Right lobe of liver (tissue), 6 donors: ENCODE measurements around the gene FXYD6. TPM values are rescaled to one million over a fixed set of nuclear protein-coding genes. Genes with fewer than 3 reads are reported as not detected.

Source experiments
- ATAC-seq, 4 donors: fragments of 200-7000 bp; cut with Tn5 transposase; one replicate each; pipeline ENCODE4 v1.9.1; 2020; ENCODE audit warnings: mild to moderate bottlenecking in 4 of 4, moderate library complexity in 4 of 4
- DNase-seq, 3 donors: peaks; one replicate each; pipeline ENCODE4 v3.0.0-alpha.2; 2020
- H3K27ac ChIP-seq, 3 donors: fragments of 200-600 bp; one replicate each; pipeline ENCODE4 v1.8.0; 2022
- H3K27me3 ChIP-seq, 2 donors: fragments of 200-600 bp; one replicate each; pipeline ENCODE4 v1.8.0; 2022
- H3K36me3 ChIP-seq, 4 donors: fragments of 200-600 bp; sonication (generic) in 1 of 4; one replicate each; pipeline versions ENCODE4 v1.5.1 to v1.8.0; 2017 to 2022; ENCODE audit warnings: control low read depth in 1 of 4
- H3K4me1 ChIP-seq, 4 donors: fragments of 200-600 bp; sonication (generic) in 1 of 4; one replicate each; pipeline versions ENCODE4 v1.5.1 to v1.8.0; 2017 to 2022; ENCODE audit warnings: control low read depth in 1 of 4
- H3K4me3 ChIP-seq, 3 donors: fragments of 200-600 bp; one replicate each; pipeline ENCODE4 v1.8.0; 2022
- H3K9me3 ChIP-seq, 4 donors: fragments of 200-600 bp; sonication (generic) in 1 of 4; one replicate each; pipeline versions ENCODE4 v1.5.1 to v1.8.0; 2017 to 2022; ENCODE audit warnings: control low read depth in 1 of 4
- POLR2A ChIP-seq: fragments of 450-650 bp; IDR thresholded peaks from one replicate; pipeline ENCODE4 v1.6.1; 2017; ENCODE audit warnings: antibody characterized with exemption, mild to moderate bottlenecking
- WGBS: methylation state at CpG from one replicate; pipeline ENCODE4 v1.1.6; 2018; ENCODE audit warnings: low coverage, low lambda C conversion rate; ENCODE audit not compliant: insufficient coverage; ENCODE audit errors: missing lambda C conversion rate; 5-methylcytosine and 5-hydroxymethylcytosine counted together
- intact Hi-C, 2 donors: fragments of 100-400 bp; cut with DNase I; formaldehyde crosslinking; loops; one replicate each; pipeline versions ENCODE4 v1.11.2 to v1.14.1; 2022
- total RNA-seq, 6 experiments: library from RNA; depleted of rRNA in 2 of 6; stranded (reverse); fragments of >200 nt in 2 of 6; fragmentation: NEBNext Ultra II Directional in 3 of 6; extraction: Animal tissue kit (Norgen Biotek cat#: 25700) in 3 of 6; gene quantifications; one replicate each; pipeline versions ENCODE4 v1.1.0 to v1.2.4, GENCODE V29; 2016 to 2023
- TF ChIP-seq, protein P1 (sequence below), 4 donors: fragments of 200-600 bp in 3 of 4; fragments of 450-650 bp in 1 of 4; IDR thresholded peaks; one replicate each; pipeline versions ENCODE4 v1.5.1 to v1.8.0; 2016 to 2022; ENCODE audit warnings: antibody characterized with exemption in 4 of 4, mild to moderate bottlenecking in 2 of 4
- donor health status: DM: no; HTN: yes; CAD: no.
- donor health status: DM: no; HTN: no; CAD: no.
- donor health status: DM: no; HTN: no; CAD: no.
- donor health status: DM: no; HTN: yes; CAD: no.
- donor health status: DM: no; HTN: yes; CAD: no.

The FXYD6 gene
- total RNA-seq, 6 experiments from 2014 or later = 4.9 to 14.4 (median 8.9) TPM

DNA sequence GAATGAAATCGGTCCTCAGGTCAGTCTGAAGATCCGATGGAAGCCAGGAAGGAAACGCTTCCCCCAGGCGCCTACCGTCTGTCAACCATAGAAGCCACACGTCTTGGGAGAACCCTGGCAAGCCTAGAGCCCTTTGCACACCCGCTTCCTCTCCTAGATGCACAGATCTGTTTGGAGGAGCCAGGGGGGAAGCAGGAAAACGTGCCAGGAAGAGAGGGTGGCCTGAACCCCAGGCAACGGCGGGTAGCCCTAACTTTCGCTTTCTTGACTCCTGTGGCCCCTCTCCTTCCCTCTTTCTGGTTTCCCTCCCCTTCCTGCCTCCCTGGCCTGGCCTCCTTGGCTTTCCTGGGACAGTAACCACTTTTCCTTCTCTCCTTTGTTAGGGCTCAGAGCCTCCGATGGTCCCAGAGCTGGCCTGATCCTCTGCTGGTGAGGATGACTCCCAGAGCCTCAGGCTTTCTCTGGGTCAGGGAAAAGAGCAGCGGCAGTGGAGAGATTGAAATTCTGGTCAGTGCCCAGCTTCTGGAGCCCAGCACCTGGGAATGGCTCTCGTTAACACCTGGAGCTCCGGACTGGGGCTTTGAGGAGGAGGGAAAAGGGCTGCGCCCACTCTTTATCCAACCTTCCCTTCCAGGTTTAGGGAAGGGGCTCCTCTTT, 2.1 kb downstream of the FXYD6 start:
- ATAC-seq (peak; percentile 7 to 36 (median 22)), DNase-seq (no peak)
- H3K4me1 ChIP-seq = no peaks in the 10 kb centered on the region
- WGBS = 14% methylated on average over 9 of the region's 16 CpGs
- no peaks in the 10 kb centered on the region for H3K36me3 ChIP-seq
- H3K4me3 ChIP-seq = no peak overlapping the region
- H3K27me3 ChIP-seq = peaks cover 0 to 4% of the 10 kb centered on the region in 2 donors
- intact Hi-C loops = no loop called here
- TF ChIP-seq POLR2A = no peak
- TF ChIP-seq, protein P1, sequence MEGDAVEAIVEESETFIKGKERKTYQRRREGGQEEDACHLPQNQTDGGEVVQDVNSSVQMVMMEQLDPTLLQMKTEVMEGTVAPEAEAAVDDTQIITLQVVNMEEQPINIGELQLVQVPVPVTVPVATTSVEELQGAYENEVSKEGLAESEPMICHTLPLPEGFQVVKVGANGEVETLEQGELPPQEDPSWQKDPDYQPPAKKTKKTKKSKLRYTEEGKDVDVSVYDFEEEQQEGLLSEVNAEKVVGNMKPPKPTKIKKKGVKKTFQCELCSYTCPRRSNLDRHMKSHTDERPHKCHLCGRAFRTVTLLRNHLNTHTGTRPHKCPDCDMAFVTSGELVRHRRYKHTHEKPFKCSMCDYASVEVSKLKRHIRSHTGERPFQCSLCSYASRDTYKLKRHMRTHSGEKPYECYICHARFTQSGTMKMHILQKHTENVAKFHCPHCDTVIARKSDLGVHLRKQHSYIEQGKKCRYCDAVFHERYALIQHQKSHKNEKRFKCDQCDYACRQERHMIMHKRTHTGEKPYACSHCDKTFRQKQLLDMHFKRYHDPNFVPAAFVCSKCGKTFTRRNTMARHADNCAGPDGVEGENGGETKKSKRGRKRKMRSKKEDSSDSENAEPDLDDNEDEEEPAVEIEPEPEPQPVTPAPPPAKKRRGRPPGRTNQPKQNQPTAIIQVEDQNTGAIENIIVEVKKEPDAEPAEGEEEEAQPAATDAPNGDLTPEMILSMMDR (IDR thresholded peaks at IDR 0.05) = no peak
- H3K9me3 ChIP-seq = no peaks in the 10 kb centered on the region
- H3K27ac ChIP-seq = no peak overlapping the region

DNA sequence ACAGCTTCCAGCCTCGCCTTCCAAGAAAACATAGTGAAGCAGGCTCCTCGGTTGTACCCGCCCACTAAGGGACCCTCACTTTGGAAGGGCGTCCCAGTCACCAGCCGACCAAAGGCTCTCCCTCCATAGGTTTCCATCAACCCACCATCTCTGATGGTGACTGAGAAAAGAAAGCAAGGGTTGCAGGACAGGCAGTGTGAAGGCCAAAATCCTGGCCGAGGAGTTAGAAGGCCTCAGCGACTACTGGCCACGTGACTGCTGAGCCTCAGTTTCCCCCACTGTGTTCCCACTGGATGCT, 2.7 kb downstream of the FXYD6 start:
- Histone ChIP-seq H3K27me3 (peaks cover 0 to 4% of the 10 kb centered on the region in 2 donors), H3K9me3 (no peaks in the 10 kb centered on the region), H3K4me1 (no peaks in the 10 kb centered on the region), H3K36me3 (no peaks in the 10 kb centered on the region), H3K4me3 (no peak overlapping the region), H3K27ac (no peak overlapping the region)
- DNase-seq (no peak), ATAC-seq (no peak)
- intact Hi-C loops = no loop called here
- TF ChIP-seq, protein P1 (IDR thresholded peaks at IDR 0.05) = no peak
- no peak for TF ChIP-seq POLR2A
- 45% methylated on average over 6 of the region's 8 CpGs for WGBS

DNA sequence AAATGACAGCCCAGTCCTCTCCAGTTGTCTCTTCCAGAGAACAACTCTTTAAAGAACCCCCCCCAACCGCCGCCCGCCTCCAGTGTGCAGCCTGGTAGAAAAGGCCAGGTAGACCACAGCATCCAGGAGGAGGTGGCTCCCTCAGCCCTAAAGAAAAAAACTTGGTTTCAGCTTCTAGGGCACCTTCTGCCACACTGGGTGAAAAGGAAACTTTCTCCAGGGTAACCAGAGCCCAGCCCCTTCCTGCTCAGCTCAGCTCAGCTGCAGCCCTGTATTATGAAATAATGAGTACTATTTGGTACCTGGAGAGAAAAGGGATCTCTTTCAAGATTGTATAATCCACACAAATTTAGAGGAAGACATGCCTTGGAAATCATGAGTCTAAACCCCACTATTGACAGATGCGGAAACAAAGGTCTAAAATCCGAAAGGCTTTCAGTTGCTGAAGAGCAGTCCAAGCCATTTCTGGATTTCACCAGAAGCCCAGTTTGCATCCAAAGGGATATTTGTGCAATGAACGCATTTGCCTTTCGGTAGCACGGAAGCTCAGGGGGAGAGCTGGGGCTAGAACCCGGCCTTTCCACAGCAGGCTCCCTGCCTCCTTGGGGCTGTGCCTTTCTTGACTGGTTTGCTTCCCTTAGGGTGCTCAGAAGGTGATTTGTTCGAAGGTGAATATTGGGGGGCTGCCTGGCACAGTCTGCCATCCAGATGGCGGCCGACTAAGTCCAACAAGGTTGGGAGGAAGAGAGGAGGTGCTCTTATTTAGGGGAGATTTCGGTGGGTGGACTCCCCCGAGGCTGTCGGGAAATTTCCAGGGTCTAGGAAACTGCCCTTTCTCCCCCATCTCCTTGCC, 3.3 kb downstream of the FXYD6 start:
- no peaks in the 10 kb centered on the region for H3K36me3 ChIP-seq
- H3K4me1 ChIP-seq = no peaks in the 10 kb centered on the region
- intact Hi-C loops = no loop called here
- H3K27ac ChIP-seq = no peak overlapping the region
- no peaks in the 10 kb centered on the region for H3K9me3 ChIP-seq
- TF ChIP-seq, protein P1 (IDR thresholded peaks at IDR 0.05) = no peak
- no peak for TF ChIP-seq POLR2A
- 61% methylated on average over 9 of the region's 15 CpGs for WGBS
- no peak for ATAC-seq
- DNase-seq = no peak
- peaks cover 0 to 4% of the 10 kb centered on the region in 2 donors for H3K27me3 ChIP-seq
- no peak overlapping the region for H3K4me3 ChIP-seq

DNA sequence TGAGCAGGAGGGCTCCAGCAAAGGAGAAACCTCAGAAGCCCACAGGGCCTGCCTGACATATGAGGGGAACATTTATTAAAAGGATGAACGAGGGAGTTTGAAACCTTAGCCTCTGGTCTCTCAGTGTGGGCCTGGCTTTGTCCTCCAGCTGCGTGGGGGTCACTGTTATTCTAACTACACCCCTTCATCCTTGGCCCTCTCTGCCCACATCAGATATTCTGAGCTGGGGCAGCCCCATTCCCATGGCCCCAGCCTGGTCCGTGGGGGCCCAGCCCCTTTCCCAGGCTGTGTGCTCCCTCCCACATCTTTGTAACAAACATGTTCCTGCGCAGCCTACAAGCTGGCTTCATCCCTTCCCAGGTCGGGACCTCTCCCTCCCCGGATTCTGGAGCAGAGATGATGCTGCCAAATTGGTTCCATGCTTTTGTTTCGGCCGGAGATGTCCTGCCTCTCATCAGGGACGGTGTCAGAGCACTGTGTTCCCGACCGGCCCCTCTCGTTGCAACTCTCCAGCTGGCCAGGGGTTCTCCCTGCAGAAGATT, 4.0 kb downstream of the FXYD6 start:
- Histone ChIP-seq H3K27ac (peak overlapping the region in 1 of 3 donors; percentile 15), H3K9me3 (no peaks in the 10 kb centered on the region)

More for the DNA sequence above, 4.0 kb downstream of the FXYD6 start:
- WGBS = 20% methylated on average over 3 of the region's 12 CpGs
- no peak overlapping the region for H3K4me3 ChIP-seq
- TF ChIP-seq, protein P1 (IDR thresholded peaks at IDR 0.05) = no peak
- no peak for TF ChIP-seq POLR2A
- no peak for ATAC-seq
- peaks cover 0 to 4% of the 10 kb centered on the region in 2 donors for H3K27me3 ChIP-seq
- no peaks in the 10 kb centered on the region for H3K36me3 ChIP-seq
- no peaks in the 10 kb centered on the region for H3K4me1 ChIP-seq
- no peak for DNase-seq
- intact Hi-C loops = no loop called here
